IMR-90 (cell line): ENCODE measurements around the gene FTO. TPM values are rescaled to one million over a fixed set of nuclear protein-coding genes. Genes with fewer than 3 reads are reported as not detected.

Experiments used
- ATAC-seq: fragments of 200-7000 bp; cut with Tn5 transposase; 2 replicates; pipeline ENCODE4 v1.9.1; 2020; ENCODE audit warnings: low read depth, mild to moderate bottlenecking, moderate library complexity
- BruUV-seq: library from RNA; stranded (reverse); fragments of 400-500 nt; replicated peaks from 2 replicates; lab custom pipeline; 2021; lab: Mats Ljungman, UMichigan
- CTCF ChIA-PET: fragments of 300-600 bp; formaldehyde crosslinking; extraction: SDS; loops from one replicate; lab custom pipeline; 2021; ENCODE audit warnings: antibody characterized with exemption; lab: Yijun Ruan, JAX
- POLR2A ChIA-PET: fragments of 300-600 bp; sonication (Branson Sonifier 250); formaldehyde crosslinking; loops from one replicate; lab custom pipeline; 2022; ENCODE audit warnings: antibody characterized with exemption; ENCODE audit not compliant: unreplicated experiment; lab: Charles Lee
- DNase-seq: peaks from one replicate; pipeline ENCODE4 v3.0.0; 2013
- H2AFZ ChIP-seq: replicated peaks from 2 replicates; pipeline ENCODE3; 2013; ENCODE audit warnings: low read length, mild to moderate bottlenecking; ENCODE audit not compliant: poor library complexity
- H2AK5ac ChIP-seq: 2 replicates; pipeline ENCODE4 v1.6.1; 2013; ENCODE audit warnings: low read depth, low read length, inconsistent platforms
- H2AK9ac ChIP-seq: replicated peaks from 2 replicates; pipeline ENCODE3; 2013; ENCODE audit warnings: mild to moderate bottlenecking, low read depth, low read length, moderate library complexity; ENCODE audit not compliant: poor library complexity
- H2BK120ac ChIP-seq: 2 replicates; pipeline ENCODE4 v1.6.1; 2013; ENCODE audit warnings: low read depth, low read length, inconsistent platforms
- H2BK15ac ChIP-seq: 3 replicates; pipeline ENCODE4 v1.6.1; 2013; ENCODE audit warnings: low read depth, low read length, inconsistent platforms
- H2BK20ac ChIP-seq: 2 replicates; pipeline ENCODE4 v1.6.1; 2013; ENCODE audit warnings: low read depth, mild to moderate bottlenecking, inconsistent platforms, low read length, moderate library complexity
- H2BK5ac ChIP-seq: 2 replicates; pipeline ENCODE4 v1.6.1; 2013; ENCODE audit warnings: mild to moderate bottlenecking, low read depth, low read length, inconsistent platforms; ENCODE audit not compliant: poor library complexity, severe bottlenecking
- H3K14ac ChIP-seq: replicated peaks from 2 replicates; pipeline ENCODE4 v1.6.1; 2013; ENCODE audit warnings: low read depth, low read length, inconsistent platforms
- H3K18ac ChIP-seq: 2 replicates; pipeline ENCODE4 v1.6.1; 2013; ENCODE audit warnings: low read depth, low read length, control low read depth
- H3K23ac ChIP-seq: 2 replicates; pipeline ENCODE4 v1.6.1; 2013; ENCODE audit warnings: low read depth, low read length, inconsistent platforms
- H3K27ac ChIP-seq: 2 replicates; pipeline ENCODE4 v1.5.1; 2013; ENCODE audit warnings: mild to moderate bottlenecking, control low read depth, low read length; ENCODE audit not compliant: insufficient read depth
- H3K27me3 ChIP-seq: 2 replicates; pipeline ENCODE4 v1.6.1; 2013; ENCODE audit warnings: low read length; ENCODE audit not compliant: control insufficient read depth, insufficient read depth
- H3K36me3 ChIP-seq: 2 replicates; pipeline ENCODE4 v1.6.1; 2013; ENCODE audit warnings: low read length, mixed read lengths; ENCODE audit not compliant: control insufficient read depth, insufficient read depth
- H3K4ac ChIP-seq: 2 replicates; pipeline ENCODE4 v1.6.1; 2013; ENCODE audit warnings: low read depth, low read length, inconsistent platforms
- H3K4me1 ChIP-seq: 2 replicates; pipeline ENCODE4 v1.6.1; 2013; ENCODE audit warnings: low read length, mixed read lengths; ENCODE audit not compliant: control insufficient read depth, insufficient read depth
- H3K4me2 ChIP-seq: 2 replicates; pipeline ENCODE4 v1.6.1; 2013; ENCODE audit warnings: low read depth, mild to moderate bottlenecking, control low read depth, low read length, moderate library complexity
- H3K4me3 ChIP-seq: 2 replicates; pipeline ENCODE4 v1.5.1; 2013; ENCODE audit warnings: low read depth, mild to moderate bottlenecking, control low read depth, low read length, moderate library complexity; ENCODE audit not compliant: insufficient read depth
- H3K56ac ChIP-seq: 2 replicates; pipeline ENCODE4 v1.6.1; 2013; ENCODE audit warnings: low read length, inconsistent platforms; ENCODE audit not compliant: insufficient read depth; ENCODE audit errors: extremely low read depth
- H3K79me1 ChIP-seq, 2 experiments: 2 replicates each; pipeline ENCODE4 v1.6.1; 2013; ENCODE audit warnings: low read length in 2 of 2, inconsistent platforms in 1 of 2, low read depth in 1 of 2
- H3K9ac ChIP-seq: 2 replicates; pipeline ENCODE4 v1.6.1; 2013; ENCODE audit warnings: low read depth, low read length, control low read depth
- H3K9me1 ChIP-seq: 2 replicates; pipeline ENCODE4 v1.6.1; 2013; ENCODE audit warnings: low read length, inconsistent platforms; ENCODE audit not compliant: insufficient read depth
- H3K9me3 ChIP-seq: 2 replicates; pipeline ENCODE4 v1.6.1; 2013; ENCODE audit warnings: low read length; ENCODE audit not compliant: control insufficient read depth, insufficient read depth
- H4K20me1 ChIP-seq: 2 replicates; pipeline ENCODE4 v1.6.1; 2013; ENCODE audit warnings: low read length, inconsistent platforms; ENCODE audit not compliant: insufficient read depth
- H4K5ac ChIP-seq: 2 replicates; pipeline ENCODE4 v1.6.1; 2013; ENCODE audit warnings: mild to moderate bottlenecking, low read depth, low read length, control low read depth
- H4K8ac ChIP-seq, 2 experiments: 2 replicates each; pipeline ENCODE4 v1.6.1; 2013; ENCODE audit warnings: low read depth in 2 of 2, low read length in 2 of 2, control low read depth in 1 of 2, inconsistent platforms in 1 of 2
- H4K91ac ChIP-seq: 2 replicates; pipeline ENCODE4 v1.6.1; 2013; ENCODE audit warnings: low read depth, low read length, inconsistent platforms; ENCODE audit not compliant: insufficient read depth
- BHLHE40 ChIP-seq: fragments of 150-350 bp; IDR thresholded peaks from 2 replicates; pipeline ENCODE4 v1.6.1; 2016; ENCODE audit warnings: mild to moderate bottlenecking, low read depth, low read length
- CEBPB ChIP-seq: IDR thresholded peaks from 2 replicates; pipeline ENCODE4 v1.6.1; 2012; ENCODE audit warnings: low read depth, low read length, improper control_type of control experiment
- CHD1 ChIP-seq: IDR thresholded peaks from 2 replicates; pipeline ENCODE4 v1.6.1; 2012; ENCODE audit warnings: low read depth, low read length, improper control_type of control experiment
- CTCF ChIP-seq: conservative IDR thresholded peaks from 2 replicates; pipeline ENCODE4 v1.5.1; 2012; ENCODE audit warnings: mild to moderate bottlenecking, low read depth, low read length, improper control_type of control experiment
- ELK1 ChIP-seq: fragments of 150-350 bp; IDR thresholded peaks from 2 replicates; pipeline ENCODE4 v1.6.1; 2016; ENCODE audit warnings: low read depth, mild to moderate bottlenecking, low read length, moderate library complexity, borderline replicate concordance
- FOS ChIP-seq: fragments of 150-350 bp; IDR thresholded peaks from 2 replicates; pipeline ENCODE4 v1.6.1; 2016; ENCODE audit warnings: low read depth, low read length
- MAFK ChIP-seq: IDR thresholded peaks from 2 replicates; pipeline ENCODE4 v1.6.1; 2012; ENCODE audit warnings: low read depth, low read length, improper control_type of control experiment
- MAZ ChIP-seq: IDR thresholded peaks from 2 replicates; pipeline ENCODE4 v1.6.1; 2012; ENCODE audit warnings: low read depth, mild to moderate bottlenecking, low read length, improper control_type of control experiment, moderate library complexity, borderline replicate concordance
- MXI1 ChIP-seq: IDR thresholded peaks from 2 replicates; pipeline ENCODE4 v1.6.1; 2012; ENCODE audit warnings: low read depth, mild to moderate bottlenecking, low read length, moderate library complexity, borderline replicate concordance
- NFE2L2 ChIP-seq: fragments of 150-350 bp; IDR thresholded peaks from 2 replicates; pipeline ENCODE4 v1.6.1; 2016; ENCODE audit warnings: low read depth, mild to moderate bottlenecking, low read length
- POLR2A ChIP-seq: IDR thresholded peaks from 2 replicates; pipeline ENCODE4 v1.6.1; 2012; ENCODE audit warnings: mild to moderate bottlenecking, low read depth, low read length
- RAD21 ChIP-seq: IDR thresholded peaks from 2 replicates; pipeline ENCODE4 v1.6.1; 2012; ENCODE audit warnings: low read length, improper control_type of control experiment
- RCOR1 ChIP-seq: IDR thresholded peaks from 2 replicates; pipeline ENCODE4 v1.6.1; 2012; ENCODE audit warnings: mild to moderate bottlenecking, low read length, improper control_type of control experiment; ENCODE audit not compliant: insufficient replicate concordance
- RFX5 ChIP-seq: IDR thresholded peaks from 2 replicates; pipeline ENCODE4 v1.8.0; 2012; ENCODE audit warnings: low read depth, mild to moderate bottlenecking, low read length, moderate library complexity
- SMC3 ChIP-seq: fragments of 150-350 bp; IDR thresholded peaks from 2 replicates; pipeline ENCODE4 v1.6.1; 2016; ENCODE audit warnings: low read depth, mild to moderate bottlenecking, antibody characterized with exemption, low read length, moderate library complexity
- USF2 ChIP-seq: fragments of 150-350 bp; IDR thresholded peaks from 2 replicates; pipeline ENCODE4 v1.6.1; 2017; ENCODE audit warnings: mild to moderate bottlenecking, antibody characterized with exemption, low read length, low read depth
- WGBS, 2 experiments: methylation state at CpG; one replicate each; pipeline versions ENCODE4 v1.1.5 to v1.1.7; 2013; ENCODE audit warnings: missing lambda C conversion rate in 2 of 2; ENCODE audit not compliant: insufficient read length in 1 of 2; ENCODE audit errors: extremely low coverage in 2 of 2; 5-methylcytosine and 5-hydroxymethylcytosine counted together
- dilution Hi-C: fragments of 300-500 bp; cut with HindIII; formaldehyde crosslinking; loops from one replicate; pipeline ENCODE4 v1.14.3; 2018; ENCODE audit warnings: low sequenced_read_pairs; ENCODE audit not compliant: unreplicated experiment
- in situ Hi-C: fragments of 300-500 bp; cut with MboI; formaldehyde crosslinking; loops from 3 replicates; pipeline ENCODE4 v1.14.3; 2019; ENCODE audit warnings: low sequenced_read_pairs, inconsistent platforms, mixed read lengths
- intact Hi-C: fragments of 100-400 bp; cut with micrococcal nuclease; formaldehyde crosslinking; loops from 2 replicates; pipeline ENCODE4 v1.10.0; 2022
- polyA plus RNA-seq, 3 experiments: library from polyadenylated mRNA; depleted of rRNA; stranded (reverse); fragments of >200 nt; gene quantifications; 2 replicates each; pipeline ENCODE4 v1.2.3, GENCODE V29; 2012; ENCODE audit warnings: low replicate concordance in 1 of 3
- total RNA-seq: library from RNA; depleted of rRNA; stranded (reverse); fragments of >200 nt; gene quantifications from 2 replicates; pipeline ENCODE4 v1.2.3, GENCODE V29; 2012

FTO gene
- total and polyA plus RNA-seq, 2 of the 4 experiments (the other 2 are of a cell fraction), result 70.3 to 132 TPM

- Histone ChIP-seq H3K27ac (no peak overlapping the region), H3K14ac (no peak overlapping the region; the same call in 1 of the 2 replicates)
- intact Hi-C loops, result no loop called here
Observed at GRCh38 chr16:53805113-53805512, 101.2 kb downstream of the FTO start.

More at GRCh38 chr16:53805113-53805512, 101.2 kb downstream of the FTO start:
- Histone ChIP-seq H3K4me3 (no peak overlapping the region), H3K36me3 (no peaks in the 10 kb centered on the region; the same call in 1 of the 2 replicates), H3K4me2 (no peak overlapping the region), H3K4ac (no peak overlapping the region), H2AK9ac (no peak overlapping the region), H2BK20ac (no peak overlapping the region), H4K5ac (no peak overlapping the region), H2AK5ac (no peak overlapping the region), H4K91ac (no peak overlapping the region), H3K56ac (no peak overlapping the region), H3K4me1 (peaks cover 6% of the 10 kb centered on the region), H2BK5ac (no peak overlapping the region), H3K27me3 (no peaks in the 10 kb centered on the region), H3K9me1 (no peaks in the 10 kb centered on the region; the same call in 1 of the 2 replicates), H2BK120ac (no peak overlapping the region), H3K9me3 (no peaks in the 10 kb centered on the region), H2AFZ (no peak overlapping the region), H3K18ac (no peak overlapping the region), H4K20me1 (no peaks in the 10 kb centered on the region), H4K8ac (no peak overlapping the region), H3K23ac (no peak overlapping the region), H2BK15ac (no peak overlapping the region), H3K79me1 (peaks cover 18 to 31% of the 10 kb centered on the region in 2 experiments), H3K9ac (no peak overlapping the region)
- ATAC-seq (no peak), DNase-seq (no peak)
- dilution Hi-C loops, result no loop called here
- POLR2A ChIA-PET, result no interaction called here
- CTCF ChIA-PET, result no interaction called here
- in situ Hi-C loops, result no loop called here
- WGBS, 2 experiments, result no CpG with 5 or more reads among the region's 2 CpGs
- no TSS peak for BruUV-seq
- TF ChIP-seq RCOR1 (no peak), SMC3 (no peak), MAZ (no peak), CTCF (no peak), RAD21 (no peak), FOS (no peak; the same call in 1 of the 2 replicates), ELK1 (no peak), MAFK (no peak), RFX5 (no peak), CHD1 (no peak), USF2 (no peak), CEBPB (no peak), MXI1 (no peak), BHLHE40 (no peak), NFE2L2 (no peak), POLR2A (no peak)
